GM12873 (cell line): Measurements from ENCODE around the gene ANKS1B.

Experiments used
- TF ChIP-seq, protein P1 (sequence below): IDR thresholded peaks from 2 replicates; pipeline ENCODE4 v1.5.1; 2012; ENCODE audit warnings: low read depth, mild to moderate bottlenecking, moderate library complexity, low read length, control low read depth; ENCODE audit not compliant: insufficient read depth; ENCODE audit errors: missing control alignments

ANKS1B gene

DNA sequence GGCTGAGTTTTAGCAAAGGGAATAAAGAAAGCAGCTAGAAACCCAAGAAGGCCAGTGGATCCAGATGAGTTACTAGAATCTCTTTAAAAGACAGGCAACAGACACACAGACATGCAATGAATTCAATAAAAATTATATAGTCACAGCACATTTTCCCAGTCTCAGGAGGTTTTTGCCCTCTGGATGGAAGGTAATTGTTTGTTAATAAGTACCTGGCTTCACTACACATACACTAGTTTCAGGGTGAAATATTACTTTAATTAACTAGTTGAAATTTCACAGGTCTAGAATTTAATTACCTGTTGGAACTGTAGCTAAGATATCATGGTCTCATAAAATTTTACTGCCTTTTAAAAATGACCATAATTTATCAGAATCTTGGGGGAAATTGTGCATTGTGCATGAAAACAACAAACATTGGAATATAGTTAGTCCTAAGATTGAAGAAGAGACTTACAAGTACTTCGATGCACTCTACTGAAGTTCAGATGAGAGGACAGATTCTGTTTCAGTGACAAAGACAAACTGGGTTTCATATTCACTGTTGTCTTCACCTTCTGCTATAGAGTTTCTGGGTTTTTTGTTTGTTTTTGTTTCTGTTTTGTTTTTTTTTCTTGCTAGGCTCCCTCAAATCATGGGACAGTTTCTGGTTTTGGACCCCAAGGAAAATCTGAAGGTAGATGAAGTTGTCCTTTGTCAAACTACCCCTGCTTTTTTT lies 614.2 kb downstream of the ANKS1B start:
- TF ChIP-seq, protein P1, sequence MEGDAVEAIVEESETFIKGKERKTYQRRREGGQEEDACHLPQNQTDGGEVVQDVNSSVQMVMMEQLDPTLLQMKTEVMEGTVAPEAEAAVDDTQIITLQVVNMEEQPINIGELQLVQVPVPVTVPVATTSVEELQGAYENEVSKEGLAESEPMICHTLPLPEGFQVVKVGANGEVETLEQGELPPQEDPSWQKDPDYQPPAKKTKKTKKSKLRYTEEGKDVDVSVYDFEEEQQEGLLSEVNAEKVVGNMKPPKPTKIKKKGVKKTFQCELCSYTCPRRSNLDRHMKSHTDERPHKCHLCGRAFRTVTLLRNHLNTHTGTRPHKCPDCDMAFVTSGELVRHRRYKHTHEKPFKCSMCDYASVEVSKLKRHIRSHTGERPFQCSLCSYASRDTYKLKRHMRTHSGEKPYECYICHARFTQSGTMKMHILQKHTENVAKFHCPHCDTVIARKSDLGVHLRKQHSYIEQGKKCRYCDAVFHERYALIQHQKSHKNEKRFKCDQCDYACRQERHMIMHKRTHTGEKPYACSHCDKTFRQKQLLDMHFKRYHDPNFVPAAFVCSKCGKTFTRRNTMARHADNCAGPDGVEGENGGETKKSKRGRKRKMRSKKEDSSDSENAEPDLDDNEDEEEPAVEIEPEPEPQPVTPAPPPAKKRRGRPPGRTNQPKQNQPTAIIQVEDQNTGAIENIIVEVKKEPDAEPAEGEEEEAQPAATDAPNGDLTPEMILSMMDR = no peak

DNA sequence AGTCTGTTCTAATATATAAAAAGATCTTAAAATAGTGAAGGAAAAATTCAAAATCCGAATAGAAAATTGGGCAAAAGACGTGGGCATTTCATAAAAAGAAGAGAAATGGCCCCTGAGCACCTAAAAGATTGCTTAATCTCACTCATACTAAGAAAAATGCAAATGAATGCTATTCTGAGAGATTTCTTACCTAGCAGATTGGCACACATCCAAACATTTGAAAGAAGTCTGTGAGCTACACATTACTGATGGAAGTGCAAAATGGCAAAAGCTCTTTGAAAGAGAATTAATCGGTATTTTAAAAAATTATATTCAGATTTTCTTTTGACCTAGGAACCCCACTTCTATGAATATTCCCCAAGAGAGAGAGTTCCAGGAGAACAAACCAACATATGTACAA lies 617.6 kb downstream of the ANKS1B start:
- TF ChIP-seq, protein P1 = no peak

DNA sequence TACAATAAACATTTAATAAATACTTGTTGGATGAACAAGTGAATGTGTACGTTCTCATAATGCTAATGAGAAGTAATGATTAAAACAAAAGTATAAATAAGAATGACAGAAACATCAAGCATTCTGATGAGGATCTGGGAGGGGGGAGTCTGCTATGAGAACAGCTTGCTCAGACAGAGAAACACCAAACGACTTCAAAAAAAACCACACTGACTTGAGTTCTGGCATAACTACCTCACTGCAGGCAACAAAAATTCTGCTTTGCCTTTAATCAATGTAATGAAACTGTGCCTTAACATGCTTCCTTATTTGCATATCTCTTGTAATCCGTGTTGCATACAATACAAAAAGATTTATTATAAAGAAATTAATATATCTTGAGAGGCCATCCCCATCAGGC lies 632.5 kb downstream of the ANKS1B start:
- TF ChIP-seq, protein P1 = no peak

DNA sequence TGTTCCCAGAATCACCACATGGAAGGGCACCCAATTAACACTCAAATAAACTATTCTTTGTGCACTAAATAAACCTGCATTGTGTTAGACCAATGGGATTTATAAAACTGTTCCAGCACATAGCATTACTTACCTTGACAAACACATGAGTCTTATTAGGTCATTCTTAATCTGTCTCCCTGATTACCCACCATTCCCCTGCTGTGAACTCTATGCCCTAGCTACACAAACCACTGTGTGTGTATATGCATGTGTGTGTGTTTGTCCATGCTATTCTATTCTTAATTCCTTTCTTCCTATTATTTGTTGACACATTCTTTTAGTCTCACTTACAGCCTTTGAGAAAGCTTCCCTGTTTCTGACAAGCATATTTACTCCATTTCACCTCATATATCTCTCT lies 640.8 kb downstream of the ANKS1B start:
- TF ChIP-seq, protein P1 = no peak

DNA sequence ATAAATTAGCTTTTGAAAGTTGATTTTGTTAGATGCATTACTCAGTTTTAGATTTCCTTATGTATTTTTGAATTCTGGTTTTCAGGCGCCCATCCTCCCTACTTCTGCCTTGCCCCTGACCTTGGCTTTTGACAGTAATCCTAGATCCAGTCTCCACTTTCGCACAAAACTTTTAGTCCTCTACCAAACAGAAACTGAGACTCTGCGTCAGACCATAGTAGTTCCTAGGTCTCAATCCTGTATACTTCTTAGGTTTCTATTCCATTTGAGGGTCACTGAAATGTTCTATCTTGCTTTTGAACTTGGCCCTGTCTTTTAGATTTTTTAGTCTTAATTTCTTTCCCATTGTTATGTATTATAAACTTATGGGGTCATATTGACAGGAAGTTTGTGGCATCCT lies 645.1 kb downstream of the ANKS1B start:
- TF ChIP-seq, protein P1 = no peak

DNA sequence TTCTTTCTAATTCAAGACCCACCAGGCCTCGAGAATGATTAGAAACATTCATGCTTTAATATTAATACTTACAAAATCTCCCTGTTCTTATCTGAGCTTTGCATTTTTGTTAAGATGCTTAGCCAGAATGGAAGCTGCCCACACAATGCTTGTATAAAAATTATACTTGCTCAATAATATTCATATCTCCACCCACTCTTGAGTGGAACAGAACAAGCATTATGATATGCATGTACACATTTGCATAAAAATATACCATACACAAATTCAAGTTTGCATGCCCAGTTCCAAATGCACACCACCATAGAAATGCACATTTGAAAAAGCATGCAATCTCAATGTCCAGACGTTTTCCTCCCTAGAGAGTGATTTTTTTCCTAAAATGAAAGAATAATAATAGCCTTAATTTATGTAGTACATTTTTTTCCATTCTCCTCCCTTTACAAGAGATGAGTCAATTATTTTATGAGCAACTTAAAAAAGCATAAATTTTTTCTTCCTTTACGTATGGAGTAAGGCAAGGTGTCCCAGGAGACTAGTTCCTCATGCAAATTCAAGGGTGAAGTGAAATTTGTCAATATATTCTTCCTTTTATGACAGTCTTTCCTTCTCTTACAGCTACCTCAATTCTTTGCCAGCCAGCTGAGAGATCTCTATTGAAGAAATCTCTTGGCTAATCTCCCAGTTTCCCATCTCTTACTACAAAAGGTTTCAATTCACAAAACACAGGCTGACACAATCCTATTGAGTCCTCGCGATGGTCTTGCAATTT lies 650.3 kb downstream of the ANKS1B start:
- TF ChIP-seq, protein P1 = no peak

DNA sequence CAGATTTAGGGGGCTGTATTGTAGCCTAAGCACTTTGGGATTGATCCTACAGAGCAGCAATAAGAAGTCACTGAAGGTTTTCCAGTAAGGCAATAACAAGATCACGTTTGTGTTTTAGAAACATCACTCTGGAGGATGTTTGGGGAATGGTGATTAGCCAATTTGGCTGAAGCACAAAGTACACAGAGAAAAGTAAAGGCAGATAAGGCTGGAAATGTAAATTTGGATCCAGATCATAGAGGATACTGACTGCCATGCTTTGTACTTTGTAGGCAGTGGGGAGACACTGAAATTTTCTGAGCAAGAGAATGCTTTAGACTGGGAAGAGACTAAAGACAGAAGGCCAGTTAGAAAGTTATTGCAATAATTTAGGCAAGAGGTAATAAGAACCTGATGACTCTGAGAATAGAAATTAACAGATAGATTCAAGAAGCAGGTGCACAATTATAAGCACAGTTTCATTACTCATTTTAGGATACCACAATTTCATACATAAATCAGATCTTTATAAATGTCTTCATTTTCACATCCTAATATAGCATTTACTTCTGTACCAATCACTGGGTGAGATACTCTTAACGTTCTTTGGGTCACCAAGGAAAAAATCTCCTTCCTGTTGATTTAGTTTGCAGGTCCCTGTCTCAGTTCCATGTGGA lies 651.7 kb downstream of the ANKS1B start:
- TF ChIP-seq, protein P1 = no peak
